Ramos (cell line): ENCODE measurements around the gene DNAJC22.

ENCODE experiments used
- in situ Hi-C: fragments of 300-500 bp; cut with MboI; formaldehyde crosslinking; loops from one replicate; pipeline ENCODE4 v1.14.3; 2022; ENCODE audit warnings: low sequenced_read_pairs; ENCODE audit not compliant: unreplicated experiment

DNAJC22 gene

GRCh38 chr12:49342914-49343731 lies 3.6 kb upstream of the DNAJC22 start:
- in situ Hi-C loops: no loop called here

- in situ Hi-C loops: no loop called here
Measured at GRCh38 chr12:49344486-49345050, 2.1 kb upstream of the DNAJC22 start.

DNA sequence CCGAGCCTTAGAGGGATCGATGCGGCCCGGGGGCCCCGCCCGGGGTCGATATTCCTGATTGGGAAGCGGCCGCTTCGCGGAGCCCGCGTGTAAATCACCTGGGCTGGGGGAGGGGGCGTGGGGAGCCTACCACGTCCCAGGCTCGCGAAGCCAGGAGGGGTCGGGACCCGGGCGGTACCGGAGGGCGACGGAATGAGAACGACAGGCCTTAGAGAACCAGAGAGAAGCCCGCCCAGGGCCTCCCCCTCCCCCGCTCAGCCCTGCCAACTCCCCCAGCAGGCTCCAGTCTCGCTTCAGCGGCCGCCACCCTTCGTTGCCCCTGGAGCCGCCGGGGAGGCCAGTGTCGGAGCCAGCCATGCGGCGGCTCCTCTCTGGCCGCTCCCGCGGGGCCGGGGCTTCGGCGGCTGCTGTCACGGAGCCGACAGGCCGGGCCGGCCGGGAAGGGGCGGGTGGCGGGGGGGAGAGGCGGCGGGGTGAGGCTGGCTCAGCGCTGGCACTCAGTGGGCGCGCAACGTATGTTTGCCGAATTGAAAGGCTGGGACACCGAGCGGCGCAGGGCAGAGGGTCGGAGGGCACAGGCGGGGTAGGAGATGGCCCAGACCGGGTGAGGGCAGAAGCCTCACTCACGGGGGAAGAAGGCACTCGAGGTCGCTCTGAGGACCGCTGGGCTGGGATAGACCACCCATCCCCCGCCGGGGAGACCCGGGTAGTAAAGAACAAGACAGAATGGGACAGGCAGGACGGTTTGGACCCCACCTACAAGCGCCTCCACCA lies 1.4 kb upstream of the DNAJC22 start:
- in situ Hi-C loops: no loop called here

DNA sequence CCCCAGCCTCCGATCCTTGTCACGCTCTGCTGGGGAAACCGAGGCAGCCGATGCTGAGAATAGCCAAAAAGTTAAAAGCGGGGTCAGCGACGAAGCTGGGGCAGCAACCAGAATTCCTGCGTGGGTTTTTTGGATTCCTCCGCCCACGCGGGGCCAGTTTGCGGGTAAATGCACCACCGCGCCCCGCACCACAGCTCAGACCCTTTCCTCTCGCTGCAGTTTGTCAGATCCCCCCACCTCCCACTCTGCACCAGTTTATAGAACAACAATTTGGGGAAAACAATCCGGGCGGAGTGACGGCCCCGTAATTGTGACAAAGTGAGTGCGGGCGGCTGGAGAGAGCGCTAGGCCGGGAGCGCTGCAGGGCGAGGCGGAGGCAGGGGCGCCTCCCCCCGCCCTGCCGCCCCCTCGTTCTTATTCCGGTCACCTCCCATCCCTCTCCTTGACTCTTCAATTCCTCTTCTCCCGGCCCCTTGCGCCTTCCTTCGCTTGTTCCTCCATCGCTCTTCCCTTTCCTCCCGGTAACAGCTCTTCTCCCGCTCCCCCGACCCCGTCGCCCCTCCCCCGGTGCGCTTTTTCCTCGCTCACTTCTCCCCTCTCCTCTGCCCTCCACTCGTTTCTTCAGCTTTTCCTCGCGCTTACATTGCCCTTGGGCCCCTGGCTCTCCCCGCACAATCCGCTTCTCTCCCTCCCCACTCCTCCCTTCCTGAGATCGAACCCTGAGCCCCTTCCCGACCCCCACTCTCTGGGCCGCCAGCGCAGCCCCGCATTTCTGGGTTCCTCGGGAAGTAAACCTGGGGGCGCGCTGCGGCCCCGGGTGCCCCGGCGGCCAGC lies 646 bp upstream of the DNAJC22 start:
- in situ Hi-C loops: no loop called here

DNA sequence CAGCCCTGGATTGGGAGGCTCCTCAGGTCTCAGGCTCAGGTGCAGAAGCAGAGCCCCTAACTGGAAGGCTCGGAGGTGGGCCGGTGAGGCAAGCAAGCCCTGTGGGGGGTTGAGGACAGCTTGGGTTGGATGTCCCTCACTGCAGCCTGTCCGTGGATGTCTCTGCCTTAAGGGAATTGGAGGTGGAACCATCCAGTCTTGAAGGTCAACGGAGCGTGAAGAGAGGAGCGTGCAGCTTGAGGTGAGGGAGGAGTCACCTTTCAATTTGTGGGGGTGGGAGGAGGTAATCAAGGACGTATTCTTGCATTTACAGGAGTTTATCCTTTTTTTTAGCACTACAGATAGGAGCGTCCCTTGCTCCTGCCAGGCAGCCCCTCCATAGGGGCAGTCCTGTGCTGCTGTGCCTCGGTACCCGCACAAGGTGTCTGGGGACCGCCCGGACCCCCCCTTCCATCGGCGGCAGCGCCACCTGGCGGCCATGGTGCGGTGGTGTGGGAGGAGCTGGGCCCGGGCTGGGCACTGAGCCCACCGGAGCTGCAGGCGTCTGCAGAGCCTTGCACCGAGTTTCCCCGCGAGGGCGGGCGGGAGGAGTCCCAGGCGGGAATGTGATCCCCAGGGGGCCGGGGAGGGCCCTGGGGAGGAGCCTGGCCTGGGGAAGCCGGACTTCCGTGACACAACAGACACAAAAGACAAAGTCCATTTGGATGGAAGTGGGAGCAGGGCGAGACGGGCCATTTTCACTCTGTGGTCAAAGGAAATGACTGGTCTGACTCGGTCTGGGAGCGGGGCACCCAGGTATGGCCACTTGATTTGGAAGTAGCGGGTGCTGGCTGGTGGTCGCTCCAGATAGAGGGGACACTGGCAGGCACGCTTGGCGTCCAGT lies 864 bp downstream of the DNAJC22 start:
- in situ Hi-C loops: no loop called here

- in situ Hi-C loops: no loop called here
Measured at GRCh38 chr12:49348781-49349180, 2.1 kb downstream of the DNAJC22 start.

DNA sequence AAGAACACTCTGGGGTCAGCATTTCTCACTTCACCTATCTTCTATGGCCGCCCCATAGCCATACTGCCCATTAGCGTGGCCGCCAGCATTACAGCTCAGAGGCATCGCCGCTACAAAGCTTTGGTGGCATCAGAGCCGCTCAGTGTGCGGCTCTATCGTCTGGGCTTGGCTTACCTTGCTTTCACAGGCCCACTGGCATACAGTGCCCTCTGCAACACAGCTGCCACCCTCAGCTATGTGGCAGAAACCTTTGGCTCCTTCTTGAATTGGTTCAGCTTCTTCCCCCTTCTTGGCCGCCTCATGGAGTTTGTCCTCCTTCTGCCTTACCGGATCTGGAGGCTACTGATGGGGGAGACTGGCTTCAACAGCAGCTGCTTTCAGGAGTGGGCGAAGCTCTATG lies 2.6 kb downstream of the DNAJC22 start:
- in situ Hi-C loops: no loop called here

DNA sequence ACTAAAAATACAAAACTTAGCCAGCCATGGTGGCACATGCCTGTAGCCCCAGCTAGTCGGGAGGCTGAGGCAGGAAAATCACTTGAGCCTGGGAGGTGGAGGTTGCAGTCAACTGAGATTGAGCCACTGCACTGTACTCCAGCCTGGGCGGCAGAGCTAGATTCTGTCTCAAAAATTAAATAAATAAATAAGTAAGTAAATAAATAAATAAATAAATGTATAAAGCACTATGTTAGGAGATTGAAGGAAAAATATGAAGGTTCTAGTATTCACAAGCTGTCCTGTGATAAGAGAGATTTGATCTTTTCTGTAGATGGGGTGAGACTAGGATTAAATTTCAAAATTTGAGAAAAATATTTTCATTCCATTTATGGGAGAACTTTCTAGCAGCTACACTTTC lies 5.7 kb downstream of the DNAJC22 start:
- in situ Hi-C loops: no loop called here

- in situ Hi-C loops: no loop called here
Measured at GRCh38 chr12:49355913-49356312, 9.2 kb downstream of the DNAJC22 start.

DNA sequence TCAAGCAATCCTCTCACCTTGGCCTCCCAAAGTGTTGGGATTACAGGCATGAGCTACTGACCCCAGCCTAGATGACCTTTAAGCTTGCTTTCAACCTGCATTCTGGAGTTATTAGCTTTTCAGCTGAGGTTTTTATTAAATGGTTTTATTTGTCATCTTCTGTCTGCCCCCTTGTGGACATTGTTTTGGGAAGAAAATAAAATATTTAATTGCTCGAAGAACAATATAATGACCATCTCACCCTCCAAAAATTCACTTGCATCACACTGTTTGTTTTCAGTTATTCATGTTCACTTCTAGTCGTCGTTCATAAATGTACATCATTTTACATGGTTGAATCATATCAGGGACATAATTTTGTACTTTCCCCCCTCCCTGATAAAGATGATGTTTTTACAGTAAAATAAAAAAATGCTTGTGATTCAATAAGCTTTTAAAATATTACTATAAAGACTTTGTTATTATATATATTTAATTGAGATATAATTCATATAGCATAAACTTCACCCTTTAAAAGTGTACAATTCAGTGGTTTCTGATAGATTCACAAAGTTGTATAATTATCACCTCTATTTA lies 10.5 kb downstream of the DNAJC22 start:
- in situ Hi-C loops: no loop called here

GRCh38 chr12:49358483-49359141 lies 11.9 kb downstream of the DNAJC22 start:
- in situ Hi-C loops: no loop called here

GRCh38 chr12:49359671-49360070 lies 13.0 kb downstream of the DNAJC22 start:
- in situ Hi-C loops: loop anchor here (10.0 kb wide), 1 partner anchor 165 kb away; no protein-coding TSS in a partner anchor

GRCh38 chr12:49362077-49362476 lies 15.4 kb downstream of the DNAJC22 start:
- in situ Hi-C loops: loop anchor here (10.0 kb wide), 1 partner anchor 163 kb away; no protein-coding TSS in a partner anchor

DNA sequence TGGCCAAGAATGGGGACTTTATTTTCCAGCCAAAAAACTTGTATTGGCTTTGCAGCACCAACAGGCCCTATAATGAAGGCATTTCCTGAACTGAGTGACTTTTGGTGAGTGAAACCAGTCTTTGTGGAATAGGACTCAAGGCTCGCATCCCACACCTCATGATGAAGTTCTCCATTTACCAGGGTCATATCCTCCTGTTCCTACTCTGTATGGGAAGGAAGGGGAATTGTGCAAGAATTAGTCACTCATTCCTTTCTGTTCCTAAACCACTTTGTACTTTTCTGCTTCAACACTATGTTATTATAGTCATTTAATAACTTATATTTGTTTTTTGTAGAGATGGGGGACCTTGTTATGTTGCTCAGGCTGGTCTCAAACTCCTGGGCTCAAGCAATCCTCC lies 18.3 kb downstream of the DNAJC22 start:
- in situ Hi-C loops: loop anchor here (10.0 kb wide), 1 partner anchor 160 kb away; no protein-coding TSS in a partner anchor

GRCh38 chr12:49365542-49365941 lies 18.9 kb downstream of the DNAJC22 start:
- in situ Hi-C loops: loop anchor here (10.0 kb wide), 1 partner anchor 159 kb away; no protein-coding TSS in a partner anchor

DNA sequence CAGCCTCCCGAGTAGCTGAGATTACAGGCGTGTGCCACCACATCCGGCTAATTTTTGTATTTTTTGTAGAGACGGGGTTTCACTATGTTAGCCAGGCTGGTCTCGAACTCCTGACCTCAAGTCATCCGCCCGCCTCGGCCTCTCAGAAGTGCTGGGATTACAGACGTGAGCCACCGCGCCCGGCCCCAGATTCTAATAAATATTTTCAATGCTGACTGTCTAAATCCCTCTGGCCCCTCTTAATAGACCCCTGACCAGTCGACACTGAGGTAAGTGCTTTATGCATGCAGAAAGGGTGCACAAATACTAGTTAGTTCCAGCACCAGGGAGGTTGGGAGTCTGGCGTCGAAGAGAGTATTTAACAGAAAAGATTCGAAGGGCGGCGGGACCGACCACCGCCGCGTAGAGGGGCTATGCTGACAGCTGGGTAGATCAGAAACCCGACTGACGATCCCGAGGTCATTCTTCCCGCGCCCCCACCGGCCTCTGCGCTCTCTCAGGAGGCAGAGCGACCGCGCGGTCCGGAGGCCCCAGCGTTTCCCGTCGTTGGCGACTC lies 19.5 kb downstream of the DNAJC22 start:
- in situ Hi-C loops: loop anchor here (10.0 kb wide), 1 partner anchor 159 kb away; no protein-coding TSS in a partner anchor

DNA sequence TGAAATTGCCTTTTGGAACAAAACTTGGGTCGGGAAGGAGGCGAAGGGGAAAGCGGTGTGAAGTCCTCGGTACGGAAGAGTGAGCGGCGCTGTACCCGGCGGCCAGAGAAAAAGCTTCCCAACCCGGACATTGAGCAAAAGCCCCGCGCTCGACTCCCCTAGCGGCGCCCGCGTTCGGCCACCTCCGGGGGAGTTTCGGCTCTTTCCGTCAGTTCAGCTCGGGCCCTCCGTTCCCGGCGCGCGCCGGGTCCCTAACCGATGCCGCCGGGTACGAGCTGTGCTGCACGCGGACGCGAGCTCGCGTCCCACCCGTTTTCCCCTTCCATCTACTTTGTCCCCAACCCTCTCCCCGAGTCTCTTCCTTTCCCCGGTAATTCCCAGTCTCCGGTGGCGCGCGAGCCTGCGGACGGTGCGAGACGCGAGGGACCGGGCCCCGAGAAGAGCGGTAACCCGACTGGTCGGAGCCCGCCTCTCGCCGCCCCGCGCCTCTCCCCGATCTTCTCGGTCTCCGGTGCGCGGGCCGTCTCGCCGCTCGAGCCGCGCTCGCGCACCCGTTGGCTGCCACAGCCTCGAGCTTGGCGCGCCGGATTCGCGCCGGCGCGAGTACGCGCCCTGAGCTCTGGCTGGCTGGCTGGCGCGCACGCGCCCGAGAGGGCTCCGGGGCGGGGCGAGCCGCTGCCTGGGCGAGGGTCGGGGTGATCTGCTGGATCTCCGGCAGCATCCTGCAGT lies 20.1 kb downstream of the DNAJC22 start:
- in situ Hi-C loops: loop anchor here (10.0 kb wide), 1 partner anchor 158 kb away; no protein-coding TSS in a partner anchor
